Measurements from ENCODE around the gene MBD6. TPM values are rescaled to one million over a fixed set of nuclear protein-coding genes. Genes with fewer than 3 reads are reported as not detected.

Gene MBD6
- total RNA-seq, 1 donor from 2014 or later, result 33.1 TPM

DNA sequence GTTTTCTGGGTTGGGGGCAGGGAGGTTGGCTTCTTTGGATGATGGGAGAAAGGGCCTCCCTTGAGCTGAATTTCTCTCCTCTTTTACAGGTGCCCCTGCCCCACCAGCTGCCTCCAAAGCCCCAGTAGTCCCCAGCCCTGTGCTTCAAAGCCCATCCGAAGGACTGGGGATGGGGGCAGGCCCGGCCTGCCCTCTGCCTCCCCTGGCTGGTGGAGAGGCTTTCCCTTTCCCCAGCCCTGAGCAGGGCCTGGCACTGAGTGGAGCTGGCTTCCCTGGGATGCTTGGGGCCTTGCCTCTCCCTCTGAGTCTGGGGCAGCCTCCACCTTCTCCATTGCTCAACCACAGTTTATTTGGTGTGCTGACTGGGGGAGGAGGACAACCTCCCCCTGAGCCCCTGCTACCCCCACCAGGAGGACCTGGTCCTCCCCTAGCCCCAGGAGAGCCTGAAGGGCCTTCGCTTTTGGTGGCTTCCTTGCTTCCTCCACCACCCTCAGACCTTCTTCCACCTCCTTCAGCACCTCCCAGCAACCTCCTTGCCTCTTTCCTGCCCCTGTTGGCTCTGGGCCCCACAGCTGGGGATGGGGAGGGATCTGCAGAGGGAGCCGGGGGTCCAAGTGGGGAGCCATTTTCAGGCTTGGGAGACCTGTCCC is 4.0 kb downstream of the MBD6 start:
- TF ChIP-seq, protein P1, sequence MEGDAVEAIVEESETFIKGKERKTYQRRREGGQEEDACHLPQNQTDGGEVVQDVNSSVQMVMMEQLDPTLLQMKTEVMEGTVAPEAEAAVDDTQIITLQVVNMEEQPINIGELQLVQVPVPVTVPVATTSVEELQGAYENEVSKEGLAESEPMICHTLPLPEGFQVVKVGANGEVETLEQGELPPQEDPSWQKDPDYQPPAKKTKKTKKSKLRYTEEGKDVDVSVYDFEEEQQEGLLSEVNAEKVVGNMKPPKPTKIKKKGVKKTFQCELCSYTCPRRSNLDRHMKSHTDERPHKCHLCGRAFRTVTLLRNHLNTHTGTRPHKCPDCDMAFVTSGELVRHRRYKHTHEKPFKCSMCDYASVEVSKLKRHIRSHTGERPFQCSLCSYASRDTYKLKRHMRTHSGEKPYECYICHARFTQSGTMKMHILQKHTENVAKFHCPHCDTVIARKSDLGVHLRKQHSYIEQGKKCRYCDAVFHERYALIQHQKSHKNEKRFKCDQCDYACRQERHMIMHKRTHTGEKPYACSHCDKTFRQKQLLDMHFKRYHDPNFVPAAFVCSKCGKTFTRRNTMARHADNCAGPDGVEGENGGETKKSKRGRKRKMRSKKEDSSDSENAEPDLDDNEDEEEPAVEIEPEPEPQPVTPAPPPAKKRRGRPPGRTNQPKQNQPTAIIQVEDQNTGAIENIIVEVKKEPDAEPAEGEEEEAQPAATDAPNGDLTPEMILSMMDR (IDR thresholded peaks at IDR 0.05; ENCODE audit: borderline replicate concordance), result no peak
- H3K36me3 ChIP-seq, result peaks cover 73% of the 10 kb centered on the region
- no peaks in the 10 kb centered on the region for H3K27me3 ChIP-seq (ENCODE audit: low read depth)
- intact Hi-C loops (cut with micrococcal nuclease), result no loop called here
- no peaks in the 10 kb centered on the region for H3K9me3 ChIP-seq (replicated peaks)
- peaks cover 37% of the 10 kb centered on the region for H3K4me1 ChIP-seq
- no peak for DNase-seq
- H3K27ac ChIP-seq (replicated peaks), result peak overlapping the region; percentile 19
- H3K4me3 ChIP-seq, result no peak overlapping the region

DNA sequence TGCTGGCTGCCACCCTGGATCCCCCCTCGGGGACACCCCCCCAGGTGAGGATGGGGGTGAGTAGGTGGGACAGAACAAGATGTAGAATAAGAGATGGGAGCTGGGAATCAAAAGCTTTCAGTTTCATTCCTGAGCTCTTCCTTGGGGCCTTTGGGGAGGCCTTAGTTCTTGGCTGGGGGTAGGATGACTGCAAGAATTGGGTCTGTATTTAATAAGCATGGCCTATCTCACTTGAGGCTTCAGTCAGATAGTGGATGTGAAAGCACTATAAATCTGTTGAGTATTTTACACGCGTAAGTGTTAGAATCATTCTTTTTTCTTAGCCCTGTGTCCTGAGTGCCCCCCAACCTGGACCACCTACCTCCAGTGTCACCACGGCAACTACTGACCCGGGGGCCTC is 4.6 kb downstream of the MBD6 start:
- Histone ChIP-seq H3K9me3 (replicated peaks) (no peaks in the 10 kb centered on the region), H3K27me3 (ENCODE audit: low read depth) (no peaks in the 10 kb centered on the region), H3K4me1 (peaks cover 31% of the 10 kb centered on the region), H3K4me3 (no peak overlapping the region), H3K27ac (replicated peaks) (no peak overlapping the region), H3K36me3 (peaks cover 79% of the 10 kb centered on the region)
- TF ChIP-seq, protein P1 (IDR thresholded peaks at IDR 0.05; ENCODE audit: borderline replicate concordance), result no peak
- DNase-seq, result no peak
- intact Hi-C loops (cut with micrococcal nuclease), result no loop called here

DNA sequence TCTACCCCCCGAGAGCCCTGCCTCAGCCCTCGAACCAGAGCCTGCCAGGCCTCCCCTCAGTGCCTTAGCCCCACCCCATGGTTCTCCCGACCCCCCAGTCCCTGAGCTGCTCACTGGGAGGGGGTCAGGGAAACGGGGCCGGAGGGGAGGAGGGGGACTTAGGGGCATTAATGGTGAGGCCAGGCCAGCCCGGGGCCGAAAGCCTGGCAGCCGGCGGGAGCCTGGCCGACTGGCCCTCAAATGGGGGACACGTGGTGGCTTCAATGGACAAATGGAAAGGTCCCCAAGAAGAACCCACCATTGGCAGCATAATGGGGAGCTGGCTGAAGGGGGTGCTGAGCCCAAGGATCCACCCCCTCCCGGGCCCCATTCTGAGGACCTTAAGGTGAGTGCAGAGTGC is 5.6 kb downstream of the MBD6 start:
- Histone ChIP-seq H3K36me3 (peaks cover 89% of the 10 kb centered on the region), H3K27ac (replicated peaks) (no peak overlapping the region), H3K9me3 (replicated peaks) (no peaks in the 10 kb centered on the region), H3K4me3 (no peak overlapping the region), H3K27me3 (ENCODE audit: low read depth) (no peaks in the 10 kb centered on the region), H3K4me1 (peaks cover 28% of the 10 kb centered on the region)
- intact Hi-C loops (cut with micrococcal nuclease), result no loop called here
- DNase-seq, result no peak
- TF ChIP-seq, protein P1 (IDR thresholded peaks at IDR 0.05; ENCODE audit: borderline replicate concordance), result no peak

DNA sequence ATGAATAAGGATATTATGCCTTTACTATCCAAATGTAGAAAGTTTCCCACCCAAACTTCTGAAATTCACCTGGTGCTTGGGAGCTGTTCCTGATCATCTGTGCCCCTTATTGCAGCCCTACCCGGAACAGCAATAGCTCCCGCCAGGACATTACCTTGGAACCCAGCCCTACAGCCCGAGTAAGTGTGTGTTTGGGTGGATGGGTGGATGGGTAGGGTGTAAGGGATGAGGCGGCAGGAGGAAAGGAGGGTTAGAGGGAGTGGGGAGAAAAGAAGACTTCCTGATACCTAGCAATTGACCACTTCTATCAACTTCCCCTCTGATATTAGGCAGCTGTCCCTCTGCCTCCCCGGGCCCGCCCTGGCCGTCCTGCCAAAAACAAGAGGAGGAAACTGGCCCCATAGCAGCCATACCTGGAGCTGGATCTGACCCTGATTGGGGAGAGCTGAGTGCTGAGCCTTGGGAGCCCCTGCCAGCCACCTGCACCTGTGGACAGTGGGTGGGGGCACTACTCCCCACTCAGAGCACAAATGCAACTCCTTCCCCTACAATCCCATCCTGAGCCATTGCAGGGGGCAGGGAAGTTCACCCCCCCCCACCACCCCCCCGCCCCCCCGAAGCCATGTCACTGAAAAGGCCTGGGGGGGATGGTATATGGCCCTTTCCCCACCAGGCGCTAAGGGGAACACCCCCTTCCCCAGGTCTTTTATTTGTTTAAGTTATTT is 6.4 kb downstream of the MBD6 start:
- no peaks in the 10 kb centered on the region for H3K9me3 ChIP-seq (replicated peaks)
- H3K4me3 ChIP-seq, result no peak overlapping the region
- H3K27me3 ChIP-seq (ENCODE audit: low read depth), result no peaks in the 10 kb centered on the region
- intact Hi-C loops (cut with micrococcal nuclease), result no loop called here
- peaks cover 20% of the 10 kb centered on the region for H3K4me1 ChIP-seq
- H3K27ac ChIP-seq (replicated peaks), result no peak overlapping the region
- DNase-seq, result no peak
- TF ChIP-seq, protein P1 (IDR thresholded peaks at IDR 0.05; ENCODE audit: borderline replicate concordance), result no peak
- H3K36me3 ChIP-seq, result peaks cover 97% of the 10 kb centered on the region

DNA sequence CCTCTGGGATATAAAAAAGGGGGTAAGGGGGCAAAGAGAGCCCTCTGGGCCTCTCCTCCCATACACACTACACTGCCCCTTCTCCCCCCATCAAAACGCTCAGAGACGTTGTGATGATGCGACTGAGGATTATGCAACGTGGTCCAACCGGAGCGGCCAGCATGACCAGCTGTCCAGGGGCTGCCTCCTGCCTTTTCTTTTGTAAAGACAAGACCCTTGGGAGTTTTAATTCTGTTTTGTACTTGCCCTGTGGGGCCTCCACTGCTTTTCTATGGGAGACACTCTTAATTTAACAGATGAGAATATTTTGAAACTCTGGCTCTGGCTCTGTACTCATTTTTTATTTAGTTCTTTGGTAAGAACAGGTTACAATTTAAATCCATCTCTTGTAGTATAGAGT is 7.2 kb downstream of the MBD6 start:
- Histone ChIP-seq H3K36me3 (peaks cover 98% of the 10 kb centered on the region), H3K4me3 (no peak overlapping the region), H3K9me3 (replicated peaks) (no peaks in the 10 kb centered on the region), H3K27me3 (ENCODE audit: low read depth) (no peaks in the 10 kb centered on the region), H3K27ac (replicated peaks) (peak overlapping the region; percentile 18), H3K4me1 (peaks cover 12% of the 10 kb centered on the region)
- no peak for DNase-seq
- TF ChIP-seq, protein P1 (IDR thresholded peaks at IDR 0.05; ENCODE audit: borderline replicate concordance), result no peak
- intact Hi-C loops (cut with micrococcal nuclease), result no loop called here

All from left ventricle myocardium inferior (tissue), 1 donor.